GM23338 (cell line): ENCODE results near the gene GHR. TPM values are rescaled to one million over a fixed set of nuclear protein-coding genes. Genes with fewer than 3 reads are reported as not detected.

Experiments used
- ATAC-seq: fragments of 200-7000 bp; cut with Tn5 transposase; 3 replicates; pipeline ENCODE4 v1.9.1; 2020
- DNase-seq: peaks from one replicate; pipeline ENCODE4 v3.0.0-alpha.2; 2015; ENCODE audit warnings: low spot score
- H2AFZ ChIP-seq: fragments of 200-600 bp; sonication (generic); 2 replicates; pipeline ENCODE4 v1.8.0; 2016; ENCODE audit warnings: antibody characterized with exemption, mild to moderate bottlenecking, moderate library complexity
- H3F3A ChIP-seq: fragments of 200-600 bp; sonication (generic); replicated peaks from 2 replicates; pipeline ENCODE4 v1.8.0; 2017; ENCODE audit warnings: antibody characterized with exemption, mixed run types, low read depth
- H3K27ac ChIP-seq: fragments of 200-600 bp; sonication (generic); 2 replicates; pipeline ENCODE4 v1.6.1; 2016; ENCODE audit warnings: low read depth
- H3K27me3 ChIP-seq: fragments of 200-600 bp; sonication (generic); 2 replicates; pipeline ENCODE4 v1.8.0; 2016; ENCODE audit warnings: mild to moderate bottlenecking, mixed run types, moderate library complexity; ENCODE audit not compliant: insufficient read depth
- H3K36me3 ChIP-seq: fragments of 200-600 bp; sonication (generic); 2 replicates; pipeline ENCODE4 v1.8.0; 2016; ENCODE audit warnings: mild to moderate bottlenecking; ENCODE audit not compliant: insufficient read depth
- H3K4me1 ChIP-seq: fragments of 200-600 bp; sonication (generic); 2 replicates; pipeline ENCODE4 v1.8.0; 2016; ENCODE audit warnings: mild to moderate bottlenecking, moderate library complexity; ENCODE audit not compliant: insufficient read depth
- H3K4me2 ChIP-seq: fragments of 200-600 bp; sonication (generic); 2 replicates; pipeline ENCODE4 v1.7.1; 2017; ENCODE audit warnings: mixed run types
- H3K4me3 ChIP-seq: fragments of 200-600 bp; sonication (generic); 2 replicates; pipeline ENCODE4 v1.6.1; 2016; ENCODE audit warnings: mixed run types
- H3K79me2 ChIP-seq: fragments of 200-600 bp; sonication (generic); replicated peaks from 2 replicates; pipeline ENCODE4 v1.8.0; 2017; ENCODE audit warnings: mild to moderate bottlenecking; ENCODE audit not compliant: insufficient read depth
- H3K9me2 ChIP-seq: fragments of 200-600 bp; sonication (generic); 2 replicates; pipeline ENCODE4 v1.8.0; 2017; ENCODE audit not compliant: insufficient read depth
- H4K20me1 ChIP-seq: fragments of 200-600 bp; sonication (generic); replicated peaks from 2 replicates; pipeline ENCODE4 v1.8.0; 2017; ENCODE audit warnings: mild to moderate bottlenecking; ENCODE audit not compliant: insufficient read depth
- H3K27ac Mint-ChIP-seq: 2 replicates; pipeline ENCODE4 v1.8.0; 2020; ENCODE audit warnings: inconsistent platforms, mild to moderate bottlenecking, moderate library complexity, mixed read lengths
- H3K27me3 Mint-ChIP-seq: 3 replicates; pipeline ENCODE4 v1.8.0; 2022; ENCODE audit warnings: low read depth, mild to moderate bottlenecking, moderate library complexity, mixed read lengths, inconsistent platforms; ENCODE audit not compliant: insufficient read depth, poor library complexity
- H3K36me3 Mint-ChIP-seq: 3 replicates; pipeline ENCODE4 v1.8.0; 2021; ENCODE audit warnings: low read depth, mild to moderate bottlenecking, inconsistent platforms, moderate library complexity, mixed read lengths
- H3K4me1 Mint-ChIP-seq: 3 replicates; pipeline ENCODE4 v1.8.0; 2020; ENCODE audit warnings: mild to moderate bottlenecking, inconsistent platforms, mixed read lengths
- H3K4me3 Mint-ChIP-seq: 3 replicates; pipeline ENCODE4 v1.8.0; 2021; ENCODE audit warnings: moderate library complexity, mild to moderate bottlenecking, inconsistent platforms, mixed read lengths
- H3K9me3 Mint-ChIP-seq: 3 replicates; pipeline ENCODE4 v1.8.0; 2020; ENCODE audit warnings: moderate library complexity, mild to moderate bottlenecking, inconsistent platforms, mixed read lengths
- CREB1 ChIP-seq: fragments of 250-450 bp; sonication (Bioruptor Pico); IDR thresholded peaks from 2 replicates; pipeline ENCODE4 v1.5.0; 2020; ENCODE audit warnings: low read depth, mild to moderate bottlenecking, moderate library complexity
- CTCF ChIP-seq, 2 experiments: fragments of 200-600 bp in 1 of 2; sonication (generic) in 1 of 2; conservative IDR thresholded peaks; 2 replicates each; pipeline versions ENCODE4 v1.5.1 to v1.6.1; 2016 to 2017; ENCODE audit warnings: antibody characterized with exemption in 2 of 2, low read depth in 2 of 2, mild to moderate bottlenecking in 2 of 2, moderate library complexity in 1 of 2
- EZH2 ChIP-seq: fragments of 200-600 bp; sonication (generic); IDR thresholded peaks from one replicate; pipeline ENCODE4 v1.8.0; 2017; ENCODE audit warnings: antibody characterized with exemption, mild to moderate bottlenecking, low read depth; ENCODE audit not compliant: unreplicated experiment
- EZH2phosphoT487 ChIP-seq: fragments of 200-600 bp; sonication (generic); IDR thresholded peaks from one replicate; pipeline ENCODE4 v1.8.1; 2018; ENCODE audit warnings: antibody characterized with exemption; ENCODE audit not compliant: unreplicated experiment
- NANOG ChIP-seq: IDR thresholded peaks from 2 replicates; pipeline ENCODE4 v1.6.1; 2016; ENCODE audit warnings: antibody characterized with exemption, borderline replicate concordance
- POLR2AphosphoS5 ChIP-seq: IDR thresholded peaks from 2 replicates; pipeline ENCODE4 v1.6.1; 2016; ENCODE audit warnings: antibody characterized with exemption, low read depth
- REST ChIP-seq: IDR thresholded peaks from one replicate; pipeline ENCODE4 v1.6.1; 2018; ENCODE audit warnings: antibody characterized with exemption; ENCODE audit not compliant: unreplicated experiment
- STAT1 ChIP-seq: IDR thresholded peaks from one replicate; pipeline ENCODE4 v1.6.1; 2016; ENCODE audit warnings: antibody characterized with exemption; ENCODE audit not compliant: unreplicated experiment
- polyA plus RNA-seq: library from polyadenylated mRNA; unstranded; fragments of >200 nt; fragmentation: Nextera tagmentation; extraction: Ambion mirVana; gene quantifications from 2 replicates; pipeline ENCODE4 v1.2.1, GENCODE V29; 2016
- total RNA-seq: library from RNA; depleted of rRNA; stranded (reverse); fragments of >200 nt; shearing (Covaris generic); gene quantifications from 2 replicates; pipeline ENCODE4 v1.2.3, GENCODE V29; 2014

The GHR gene
- total and polyA plus RNA-seq, 2 experiments from 2014 or later = 0.21 to 1.9 TPM

- TF ChIP-seq EZH2 (no peak), CTCF (conservative IDR thresholded peaks at IDR 0.05; ENCODE audit: low read depth in 2 of 2) (no peak), REST (no peak), CREB1 (CRISPR knock-in tag) (no peak), EZH2phosphoT487 (no peak), STAT1 (no peak), POLR2AphosphoS5 (no peak)
These were observed 120.5 kb downstream of the GHR start (continued) for GRCh38 chr5:42543774-42544173.

- Histone ChIP-seq H3K4me1 (no peaks in the 10 kb centered on the region), H3K9me2 (no peaks in the 10 kb centered on the region; the same call in 1 of the 2 replicates), H3F3A (no peaks in the 10 kb centered on the region), H3K79me2 (no peaks in the 10 kb centered on the region), H3K27me3 (no peaks in the 10 kb centered on the region), H4K20me1 (no peaks in the 10 kb centered on the region), H3K4me3 (no peak overlapping the region), H3K36me3 (no peaks in the 10 kb centered on the region), H3K4me2 (no peak overlapping the region), H2AFZ (no peak overlapping the region), H3K27ac (no peak overlapping the region)
- H3K4me1 Mint-ChIP-seq = no peaks in the 10 kb centered on the region
- H3K4me3 Mint-ChIP-seq = no peak overlapping the region
- no peak for TF ChIP-seq NANOG
- no peak for TF ChIP-seq CTCF (conservative IDR thresholded peaks at IDR 0.05; ENCODE audit: low read depth in 2 of 2)
- no peak for TF ChIP-seq POLR2AphosphoS5
- ATAC-seq (no peak), DNase-seq (no peak)
- H3K9me3 Mint-ChIP-seq = peaks cover 28% of the 10 kb centered on the region
- H3K27me3 Mint-ChIP-seq = no peaks in the 10 kb centered on the region
- H3K36me3 Mint-ChIP-seq = no peaks in the 10 kb centered on the region; the same call in 2 of the 3 replicates
- no peak overlapping the region for H3K27ac Mint-ChIP-seq
These were observed 121.8 kb downstream of the GHR start for GRCh38 chr5:42545038-42545437.
